GM12878 (cell line): ENCODE data around the gene CDC42SE2. TPM values are rescaled to one million over a fixed set of nuclear protein-coding genes. Genes with fewer than 3 reads are reported as not detected.

ENCODE experiments used
- ATAC-seq: fragments of 200-7000 bp; cut with Tn5 transposase; 3 replicates; pipeline ENCODE4 v1.9.1; 2020; ENCODE audit warnings: mild to moderate bottlenecking, moderate library complexity
- BruUV-seq: library from RNA; stranded (reverse); fragments of 400-500 nt; replicated peaks from 2 replicates; lab custom pipeline; 2021; lab: Mats Ljungman, UMichigan
- CTCF ChIA-PET: fragments of 300-600 bp; sonication (Branson Sonifier 250); formaldehyde crosslinking; extraction: SDS; loops from one replicate; lab custom pipeline; 2021; ENCODE audit warnings: inconsistent platforms; lab: Yijun Ruan, JAX
- POLR2A ChIA-PET: fragments of 350-600 bp; formaldehyde crosslinking; extraction: SDS; loops from one replicate; lab custom pipeline; 2021; ENCODE audit warnings: inconsistent platforms; lab: Charles Lee
- RAD21 ChIA-PET: fragments of 300-600 bp; sonication (Branson Sonifier 250); formaldehyde crosslinking; loops from one replicate; lab custom pipeline; 2023; ENCODE audit warnings: antibody characterized with exemption; ENCODE audit not compliant: unreplicated experiment; lab: Charles Lee
- SMC1A ChIA-PET: fragments of 300-600 bp; sonication (Branson Sonifier 250); formaldehyde crosslinking; loops from one replicate; lab custom pipeline; 2023; ENCODE audit not compliant: unreplicated experiment, uncharacterized antibody; lab: Charles Lee
- DNase-seq: peaks from one replicate; pipeline ENCODE4 v3.0.0-alpha.2; 2011; ENCODE audit warnings: low read depth, low spot score
- FAIRE-seq: peaks from 3 replicates; lab custom pipeline; 2011; peaks lifted over from hg19 to GRCh38; lab: Jason Lieb, UNC
- H2AFZ ChIP-seq: 2 replicates; pipeline ENCODE4 v1.6.0; 2011; ENCODE audit warnings: low read depth, low read length, control low read depth; ENCODE audit not compliant: control insufficient read depth
- H3K27ac ChIP-seq: 2 replicates; pipeline ENCODE4 v1.5.1; 2011; ENCODE audit warnings: control low read depth; ENCODE audit not compliant: control insufficient read depth, insufficient read depth
- H3K27me3 ChIP-seq, 2 experiments: replicated peaks in 1 of 2; 2 replicates each; pipeline versions ENCODE4 v1.6.0 to v1.6.1; 2011; ENCODE audit warnings: low read length in 1 of 2; ENCODE audit not compliant: control insufficient read depth in 2 of 2, insufficient read depth in 2 of 2
- H3K36me3 ChIP-seq, 2 experiments: 2 replicates each; pipeline ENCODE4 v1.5.1; 2011; ENCODE audit warnings: low read length in 1 of 2; ENCODE audit not compliant: control insufficient read depth in 2 of 2, insufficient read depth in 2 of 2
- H3K4me1 ChIP-seq: 2 replicates; pipeline ENCODE4 v1.6.1; 2011; ENCODE audit warnings: mild to moderate bottlenecking, low read length, moderate library complexity, mixed read lengths; ENCODE audit not compliant: control insufficient read depth, insufficient read depth
- H3K4me2 ChIP-seq: 2 replicates; pipeline ENCODE4 v1.6.0; 2011; ENCODE audit warnings: control low read depth; ENCODE audit not compliant: control insufficient read depth, insufficient read depth
- H3K4me3 ChIP-seq: fragments of 200-600 bp; sonication (generic); 2 replicates; pipeline ENCODE4 v1.5.1; 2016
- H3K79me2 ChIP-seq: 2 replicates; pipeline ENCODE4 v1.6.0; 2011; ENCODE audit warnings: low read length; ENCODE audit not compliant: control insufficient read depth, insufficient read depth
- H3K9ac ChIP-seq: 2 replicates; pipeline ENCODE4 v1.8.0; 2011; ENCODE audit warnings: low read length, control low read depth, mixed read lengths; ENCODE audit not compliant: control insufficient read depth, insufficient read depth
- H3K9me3 ChIP-seq: replicated peaks from 3 replicates; pipeline ENCODE4 v1.5.1; 2011; ENCODE audit warnings: mild to moderate bottlenecking, low read length; ENCODE audit not compliant: control insufficient read depth, insufficient read depth
- H4K20me1 ChIP-seq: 2 replicates; pipeline ENCODE4 v1.6.0; 2011; ENCODE audit not compliant: control insufficient read depth, insufficient read depth
- BCL3 ChIP-seq: IDR thresholded peaks from 2 replicates; pipeline ENCODE4 v1.6.1; 2011; ENCODE audit warnings: borderline replicate concordance, low read depth, mild to moderate bottlenecking, moderate library complexity, low read length; ENCODE audit not compliant: insufficient read depth, poor library complexity, severe bottlenecking
- CBFB ChIP-seq: IDR thresholded peaks from 2 replicates; pipeline ENCODE4 v1.6.1; 2016; ENCODE audit warnings: antibody characterized with exemption, low read depth
- DPF2 ChIP-seq: fragments of 450-650 bp; IDR thresholded peaks from 2 replicates; pipeline ENCODE4 v1.6.1; 2017; ENCODE audit warnings: mild to moderate bottlenecking
- EED ChIP-seq: sonication (generic); IDR thresholded peaks from 2 replicates; pipeline ENCODE4 v1.6.1; 2016; ENCODE audit warnings: antibody characterized with exemption, low read depth
- GABPA ChIP-seq: IDR thresholded peaks from 2 replicates; pipeline ENCODE4 v1.6.1; 2014; ENCODE audit warnings: antibody characterized with exemption, low read depth, mild to moderate bottlenecking, inconsistent platforms
- HDAC2 ChIP-seq: fragments of 200-600 bp; sonication (generic); IDR thresholded peaks from 2 replicates; pipeline ENCODE4 v1.6.1; 2017
- IKZF1 ChIP-seq: fragments of 450-650 bp; conservative IDR thresholded peaks from 2 replicates; pipeline ENCODE4 v1.6.1; 2017; ENCODE audit warnings: antibody characterized with exemption, mild to moderate bottlenecking
- KLF5 ChIP-seq: fragments of 450-650 bp; IDR thresholded peaks from 2 replicates; pipeline ENCODE4 v1.6.1; 2014; ENCODE audit warnings: mild to moderate bottlenecking; ENCODE audit not compliant: partially characterized antibody
- MLLT1 ChIP-seq: fragments of 450-650 bp; IDR thresholded peaks from 2 replicates; pipeline ENCODE4 v1.6.1; 2016; ENCODE audit warnings: mild to moderate bottlenecking
- NFYA ChIP-seq: IDR thresholded peaks from 2 replicates; pipeline ENCODE4 v1.6.1; 2011; ENCODE audit warnings: low read depth, mild to moderate bottlenecking, low read length, improper control_type of control experiment, borderline replicate concordance
- PAX5 ChIP-seq: IDR thresholded peaks from 2 replicates; pipeline ENCODE4 v1.6.1; 2011; ENCODE audit warnings: low read depth, low read length, borderline replicate concordance
- PBX3 ChIP-seq: IDR thresholded peaks from 2 replicates; pipeline ENCODE4 v1.6.1; 2011; ENCODE audit warnings: mild to moderate bottlenecking, low read depth, low read length, moderate library complexity; ENCODE audit not compliant: insufficient replicate concordance
- POU2F2 ChIP-seq: IDR thresholded peaks from 3 replicates; pipeline ENCODE4 v1.6.1; 2011; ENCODE audit warnings: low read depth, mild to moderate bottlenecking, low read length, borderline replicate concordance
- RAD21 ChIP-seq: IDR thresholded peaks from 2 replicates; pipeline ENCODE4 v1.6.1; 2011; ENCODE audit warnings: mild to moderate bottlenecking, low read depth, low read length, moderate library complexity; ENCODE audit not compliant: insufficient read depth
- SMAD5 ChIP-seq: IDR thresholded peaks from 2 replicates; pipeline ENCODE4 v1.6.1; 2016; ENCODE audit warnings: antibody characterized with exemption, low read depth
- SMC3 ChIP-seq: IDR thresholded peaks from 2 replicates; pipeline ENCODE4 v1.6.1; 2011; ENCODE audit warnings: low read length, improper control_type of control experiment, borderline replicate concordance
- USF2 ChIP-seq: IDR thresholded peaks from 2 replicates; pipeline ENCODE4 v1.6.1; 2011; ENCODE audit warnings: low read depth, low read length, improper control_type of control experiment, borderline replicate concordance
- ZBED1 ChIP-seq: IDR thresholded peaks from 2 replicates; pipeline ENCODE4 v1.6.1; 2016; ENCODE audit warnings: borderline replicate concordance
- ZNF622 ChIP-seq: fragments of 450-650 bp; IDR thresholded peaks from 2 replicates; pipeline ENCODE4 v1.6.1; 2017; ENCODE audit warnings: mild to moderate bottlenecking, inconsistent platforms
- ZSCAN29 ChIP-seq: fragments of 450-650 bp; IDR thresholded peaks from 2 replicates; pipeline ENCODE4 v1.6.1; 2017; ENCODE audit warnings: mild to moderate bottlenecking, moderate library complexity
- WGBS: methylation state at CpG from one replicate; pipeline ENCODE4 v1.1.6; 2016; ENCODE audit warnings: low lambda C conversion rate; ENCODE audit not compliant: insufficient replicate concordance, insufficient coverage; ENCODE audit errors: missing lambda C conversion rate; 5-methylcytosine and 5-hydroxymethylcytosine counted together
- in situ Hi-C: fragments of 300-500 bp; cut with MboI; formaldehyde crosslinking; loops from 9 replicates; pipeline ENCODE4 v1.14.3; 2018; ENCODE audit warnings: mixed read lengths
- intact Hi-C: fragments of 100-400 bp; cut with micrococcal nuclease; formaldehyde crosslinking; loops from one replicate; pipeline ENCODE4 v1.14.2; 2022; ENCODE audit not compliant: unreplicated experiment
- polyA plus RNA-seq, 11 experiments: library from polyadenylated mRNA; depleted of rRNA in 4 of 11; unstranded in 6 of 11; stranded (reverse) in 5 of 11; fragments of >200 nt; fragmentation: Nextera tagmentation in 4 of 11; fragmentation: Illumina TruSeq in 1 of 11; extraction: Ambion mirVana in 4 of 11; extraction: Trizol in 1 of 11; gene quantifications; 1 replicate in 1 of 11; 2 replicates in 10 of 11; pipeline versions ENCODE4 v1.2.1 to v1.2.3, GENCODE V29; 2011 to 2016; ENCODE audit warnings: inconsistent platforms in 2 of 11, missing spikeins in 2 of 11, low read depth in 1 of 11
- total RNA-seq, 4 experiments: library from RNA; depleted of rRNA in 3 of 4; stranded (reverse); fragments of >200 nt in 3 of 4; fragmentation: Illumina TruSeq in 1 of 4; extraction: Trizol in 1 of 4; gene quantifications; 2 replicates each; pipeline versions ENCODE4 v1.2.1 to v1.2.3, GENCODE V29; 2013 to 2021

CDC42SE2 gene
- total and polyA plus RNA-seq, 10 of the 15 experiments (the other 5 are each of a cell fraction or from before 2014, with no cell fraction given), result 57.0 to 148 (median 80.3) TPM

- TF ChIP-seq HDAC2, result no peak
- TF ChIP-seq EED, result no peak
- no peak for TF ChIP-seq USF2
- no peak for TF ChIP-seq IKZF1
- no peak for TF ChIP-seq POU2F2
- no peak for TF ChIP-seq RAD21
- no peak for TF ChIP-seq ZBED1
- TF ChIP-seq ZNF622, result no peak
- no peak for TF ChIP-seq NFYA
- no peak for TF ChIP-seq SMAD5
- TF ChIP-seq BCL3, result no peak
- TF ChIP-seq SMC3, result no peak
- TF ChIP-seq ZSCAN29, result no peak
- no peak for TF ChIP-seq CBFB
- no peak for TF ChIP-seq PAX5
- TF ChIP-seq DPF2, result no peak
- no peak for TF ChIP-seq GABPA
- TF ChIP-seq PBX3, result no peak
- no peak for TF ChIP-seq KLF5
- no peak for TF ChIP-seq MLLT1
- Histone ChIP-seq H3K4me2 (no peak overlapping the region), H3K27ac (no peak overlapping the region), H3K9ac (no peak overlapping the region), H4K20me1 (no peaks in the 10 kb centered on the region), H3K4me1 (no peaks in the 10 kb centered on the region), H2AFZ (no peak overlapping the region), H3K4me3 (no peak overlapping the region), H3K79me2 (peaks cover 65% of the 10 kb centered on the region), H3K27me3 (no peaks in the 10 kb centered on the region), H3K9me3 (peaks cover 10% of the 10 kb centered on the region), H3K36me3 (peaks cover 0 to 5% of the 10 kb centered on the region in 2 experiments; a peak in 3 of 4 replicates)
- SMC1A ChIA-PET, result interaction anchor here (1.1 to 1.6 kb wide), 4 partner anchors 27 to 38 kb away, joined by 3 to 5 read pairs (median 3); no protein-coding TSS in a partner anchor
- in situ Hi-C loops, result no loop called here
- RAD21 ChIA-PET, result interaction anchor here (1.0 kb wide), 1 partner anchor 19 kb away, joined by 3 read pairs; no protein-coding TSS in a partner anchor
- no peak for ATAC-seq
- CTCF ChIA-PET, result interaction anchor here (0.6 kb wide), 1 partner anchor 1429 kb away, joined by 4 read pairs; no protein-coding TSS in a partner anchor
- 78% methylated on average over 2 of the region's 2 CpGs for WGBS
- no TSS peak for BruUV-seq
- POLR2A ChIA-PET, result interaction anchor here (0.7 to 1.5 kb wide), 2 partner anchors 14 to 50 kb away, joined by 3 read pairs; no protein-coding TSS in a partner anchor
- FAIRE-seq, result no peak
- intact Hi-C loops, result no loop called here
- DNase-seq, result no peak
These were observed 40.6 kb downstream of the CDC42SE2 start for GRCh38 chr5:131304414-131304813.
